Measurements from ENCODE around the gene KRTAP5-2.
"Not testable (repeated sequence)": the region's sequence is repeated elsewhere in the genome, so short reads cannot be mapped to it uniquely, and the experiment has no call there.

The KRTAP5-2 gene

GRCh38 chr11:1597994-1598380 is at the start of gene KRTAP5-2:
KRTAP5-2 (minus strand) TSS chr11:1598294; CDS start chr11:1598250, 44 bp downstream.
- DNase-seq (ENCODE audit: low read depth in 2 of 2): no peak

GRCh38 chr11:1646540-1646939 is 48.4 kb upstream of the KRTAP5-2 start:
- not testable (repeated sequence) for DNase-seq (ENCODE audit: low read depth in 2 of 2)

GRCh38 chr11:1645357-1645821 is 47.3 kb upstream of the KRTAP5-2 start:
- no peak for DNase-seq (ENCODE audit: low read depth in 2 of 2)

- DNase-seq (ENCODE audit: low read depth in 2 of 2): no peak
Observed at GRCh38 chr11:1644601-1645356, 46.7 kb upstream of the KRTAP5-2 start.

GRCh38 chr11:1643146-1643690 is 45.1 kb upstream of the KRTAP5-2 start:
- no peak for DNase-seq (ENCODE audit: low read depth in 2 of 2)

- DNase-seq (ENCODE audit: low read depth in 2 of 2): no peak
Observed at GRCh38 chr11:1642288-1643145, 44.4 kb upstream of the KRTAP5-2 start.

- no peak for DNase-seq (ENCODE audit: low read depth in 2 of 2)
Observed at GRCh38 chr11:1641096-1641495, 43.0 kb upstream of the KRTAP5-2 start.

- peak in 1 of 2 donors; percentile 14 for DNase-seq (ENCODE audit: low read depth in 2 of 2)
Observed at GRCh38 chr11:1640076-1640946, 42.2 kb upstream of the KRTAP5-2 start.

GRCh38 chr11:1639666-1640065 is 41.6 kb upstream of the KRTAP5-2 start:
- DNase-seq (ENCODE audit: low read depth in 2 of 2): no peak

- no peak for DNase-seq (ENCODE audit: low read depth in 2 of 2)
Observed at GRCh38 chr11:1639102-1639620, 41.1 kb upstream of the KRTAP5-2 start.

- DNase-seq (ENCODE audit: low read depth in 2 of 2): no peak
Observed at GRCh38 chr11:1638344-1638743, 40.2 kb upstream of the KRTAP5-2 start.

GRCh38 chr11:1637628-1638027 is 39.5 kb upstream of the KRTAP5-2 start:
- DNase-seq (ENCODE audit: low read depth in 2 of 2): no peak

- DNase-seq (ENCODE audit: low read depth in 2 of 2): no peak
Observed at GRCh38 chr11:1636291-1636950, 38.3 kb upstream of the KRTAP5-2 start.

- no peak for DNase-seq (ENCODE audit: low read depth in 2 of 2)
Observed at GRCh38 chr11:1633864-1634263, 35.8 kb upstream of the KRTAP5-2 start.

GRCh38 chr11:1632053-1632714 is 34.1 kb upstream of the KRTAP5-2 start:
- DNase-seq (ENCODE audit: low read depth in 2 of 2): no peak

GRCh38 chr11:1631066-1631568 is 33.0 kb upstream of the KRTAP5-2 start:
- no peak for DNase-seq (ENCODE audit: low read depth in 2 of 2)

- no peak for DNase-seq (ENCODE audit: low read depth in 2 of 2)
Observed at GRCh38 chr11:1630271-1630670, 32.2 kb upstream of the KRTAP5-2 start.

- DNase-seq (ENCODE audit: low read depth in 2 of 2): no peak
Observed at GRCh38 chr11:1629326-1630185, 31.5 kb upstream of the KRTAP5-2 start, which contains the start of gene KRTAP5-5. KRTAP5-5 (plus strand) TSS chr11:1629775; CDS start chr11:1629841, 66 bp downstream.
